GM18499 (cell line): ENCODE data around the gene CXXC4.

Experiments used
- ATAC-seq: cut with Tn5 transposase; IDR thresholded peaks from one replicate; pipeline ENCODE4 v1.9.1; 2021; ENCODE audit warnings: moderate number of reproducible peaks; ENCODE audit not compliant: insufficient read depth, unreplicated experiment

CXXC4 gene

DNA sequence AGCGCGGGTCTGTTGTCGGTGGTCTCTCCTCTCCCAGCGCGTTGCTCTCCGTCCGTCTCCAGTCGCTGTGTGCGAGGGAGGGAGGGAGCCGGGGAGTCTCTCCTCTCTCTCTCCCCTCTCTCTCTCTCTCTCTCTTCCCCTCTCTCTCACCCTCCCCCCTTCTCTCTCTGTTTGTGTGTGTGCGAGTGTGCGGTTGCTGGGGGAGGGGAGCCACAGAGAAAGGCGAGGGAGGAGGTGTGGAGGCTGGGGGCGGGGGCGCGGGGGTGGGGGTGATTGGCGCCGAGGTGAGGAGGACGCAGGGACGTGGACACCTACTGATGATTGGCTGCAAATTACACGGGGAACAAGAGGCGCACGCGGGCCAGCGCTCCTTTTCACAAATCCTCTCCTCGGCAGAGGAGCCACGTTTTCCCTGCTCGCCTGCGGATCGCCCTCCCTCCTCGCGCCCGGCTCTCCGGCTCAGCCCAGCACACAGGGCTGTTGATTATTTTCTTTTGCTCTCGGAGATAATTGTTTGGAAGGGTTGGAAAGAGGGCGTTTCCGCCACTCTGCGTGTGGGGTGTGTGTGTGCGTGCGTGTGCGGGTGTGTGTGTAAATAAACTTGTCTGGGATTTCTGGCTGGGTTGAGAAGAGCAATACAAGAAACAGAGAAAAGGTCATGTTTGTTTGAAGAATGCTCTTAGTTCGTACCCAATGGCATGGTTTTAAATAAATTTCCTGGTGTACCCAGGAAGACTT lies at the start of gene CXXC4:
Gene CXXC4, minus strand, starts transcription at position 73 of the 738 bp plus-strand sequence. CDS start 3,092 bp downstream, outside the sequence.
- no peak for ATAC-seq

- no peak for ATAC-seq
These were observed 38.5 kb upstream of the CXXC4 start for GRCh38 chr4:104533156-104533555.

DNA sequence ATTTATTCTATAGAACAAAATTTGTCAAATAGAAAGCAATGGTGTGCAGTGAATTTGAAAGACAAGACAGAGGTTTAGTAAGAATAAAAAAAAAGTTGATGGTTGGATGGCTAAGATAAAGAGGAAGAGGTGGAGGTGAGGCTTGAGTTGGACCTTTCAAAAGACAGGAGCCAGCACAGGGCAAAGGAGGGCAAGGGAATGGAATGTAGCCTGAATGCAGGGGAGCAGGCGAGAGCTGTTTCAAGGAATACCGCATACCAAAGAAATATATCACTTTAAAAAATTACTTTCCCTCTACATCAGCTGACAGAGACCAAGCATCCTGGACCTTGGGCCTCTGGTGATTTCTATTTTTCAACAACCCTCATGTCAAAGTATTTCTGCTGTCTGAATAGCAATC lies 38.0 kb upstream of the CXXC4 start:
- ATAC-seq: no peak

DNA sequence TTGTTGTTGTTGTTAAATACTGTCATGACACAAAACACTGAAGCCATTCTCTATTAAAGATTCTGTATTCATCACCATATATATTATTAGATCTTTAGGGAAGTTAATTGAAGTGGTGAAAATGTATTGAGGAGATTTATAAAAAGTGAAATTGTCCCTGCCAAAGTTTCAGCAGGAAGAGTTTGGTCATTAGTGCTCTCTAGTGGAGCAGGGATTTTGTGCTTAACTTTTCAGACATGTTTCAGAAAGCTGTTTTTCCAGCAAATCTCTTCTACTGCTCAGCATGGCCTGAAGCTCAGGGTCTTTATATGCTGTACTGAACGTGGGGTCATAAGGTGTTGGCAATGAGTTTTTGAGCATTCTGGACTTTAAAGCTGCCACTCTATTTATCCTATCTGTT lies 36.7 kb upstream of the CXXC4 start:
- ATAC-seq: no peak

GRCh38 chr4:104530426-104530825 lies 35.7 kb upstream of the CXXC4 start:
- ATAC-seq: no peak

DNA sequence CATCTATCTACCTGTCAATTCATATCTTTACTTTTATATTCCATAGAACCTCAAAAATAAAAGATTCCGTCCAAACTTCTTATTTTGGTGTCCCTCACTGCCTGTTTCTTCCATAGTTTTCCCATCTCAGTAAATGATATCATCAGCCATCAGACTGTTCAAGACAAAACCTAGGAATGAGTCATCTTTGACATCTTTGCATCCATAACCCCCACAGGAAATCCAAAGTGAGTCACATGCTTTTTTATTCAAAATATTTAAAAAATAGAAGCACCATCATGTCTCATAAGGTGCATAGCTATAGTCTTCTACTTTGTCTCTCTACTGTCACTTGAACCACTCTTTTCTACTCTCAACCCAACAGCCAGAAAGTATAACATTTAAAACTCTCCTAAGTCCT lies 29.9 kb upstream of the CXXC4 start:
- ATAC-seq: no peak

DNA sequence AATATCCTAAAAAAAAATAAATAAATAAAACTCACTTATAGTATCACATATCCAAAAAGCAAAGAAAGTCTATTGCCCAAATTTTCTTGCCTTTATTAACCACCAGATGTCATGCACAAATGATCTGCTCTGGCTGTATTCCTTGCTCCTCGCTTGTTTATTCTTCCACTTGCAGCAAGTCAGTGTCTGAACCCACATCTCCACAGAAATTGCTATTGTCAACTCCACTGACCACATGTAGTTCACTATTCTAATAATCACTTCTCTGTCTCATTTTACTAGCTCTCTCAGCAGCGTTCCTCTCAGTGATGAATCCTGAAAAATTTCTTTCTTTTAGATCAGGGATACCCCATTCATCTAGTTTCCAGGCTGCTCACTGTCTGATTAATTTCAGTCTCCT lies 29.3 kb upstream of the CXXC4 start:
- no peak for ATAC-seq

DNA sequence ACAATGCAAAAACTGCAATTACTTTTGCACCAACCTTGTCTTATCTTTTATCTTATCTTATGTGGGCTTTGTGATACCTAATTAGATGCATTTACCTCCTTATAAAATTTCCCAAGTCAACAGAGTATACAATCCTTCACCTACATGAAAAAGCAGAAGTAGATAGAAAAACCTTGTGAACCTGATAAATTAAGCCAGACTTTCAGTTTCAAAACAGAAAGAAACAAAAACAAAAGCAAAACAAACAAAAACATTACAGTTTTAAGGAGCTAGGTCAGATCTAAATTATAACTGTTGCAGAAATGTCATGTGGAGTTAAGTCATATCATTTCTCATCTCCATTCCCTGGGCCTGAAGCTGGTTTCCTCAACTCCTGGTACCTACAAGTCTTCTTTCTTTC lies 24.9 kb upstream of the CXXC4 start:
- peak; percentile 95 for ATAC-seq

GRCh38 chr4:104516884-104517283 lies 22.2 kb upstream of the CXXC4 start:
- ATAC-seq: no peak

DNA sequence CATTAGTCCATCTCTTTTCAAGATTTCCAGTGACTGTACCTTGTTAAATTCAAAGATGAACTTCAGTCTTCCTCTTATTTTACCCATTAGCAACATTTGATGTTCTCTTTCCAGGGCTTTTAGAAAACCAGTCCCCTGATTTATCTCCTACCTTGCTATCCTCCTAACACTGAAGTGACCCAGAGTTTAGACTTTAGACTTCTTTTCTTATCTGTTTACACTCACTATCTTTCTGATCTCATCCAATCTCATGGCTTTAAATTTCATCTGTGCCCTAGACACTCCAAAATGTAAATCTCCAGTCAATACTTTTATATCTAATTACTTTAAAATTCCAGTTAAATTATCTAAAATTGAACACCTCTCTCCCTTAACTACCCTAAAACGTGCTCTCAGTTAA lies 13.5 kb upstream of the CXXC4 start:
- ATAC-seq: no peak

GRCh38 chr4:104507112-104507511 lies 12.4 kb upstream of the CXXC4 start:
- no peak for ATAC-seq

DNA sequence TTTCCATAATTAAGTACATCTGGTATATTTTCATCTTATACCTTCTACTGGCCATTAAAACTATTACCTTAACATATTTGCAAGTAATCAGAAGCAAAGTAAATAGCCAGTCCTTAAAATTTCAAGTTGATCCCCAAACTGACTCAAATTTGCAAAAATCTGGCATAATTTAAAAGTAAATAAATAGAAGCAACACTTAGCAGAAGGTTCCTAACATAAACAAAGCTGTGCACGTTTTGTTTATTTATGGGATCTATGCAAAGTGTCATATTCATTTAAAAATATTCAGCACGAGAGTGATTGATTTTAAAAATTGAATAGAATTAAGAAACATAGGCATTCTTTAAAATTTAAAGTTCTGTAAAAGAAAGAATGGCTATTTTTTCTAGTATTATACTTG lies 9.8 kb upstream of the CXXC4 start:
- no peak for ATAC-seq

GRCh38 chr4:104502471-104502870 lies 7.8 kb upstream of the CXXC4 start:
- no peak for ATAC-seq

DNA sequence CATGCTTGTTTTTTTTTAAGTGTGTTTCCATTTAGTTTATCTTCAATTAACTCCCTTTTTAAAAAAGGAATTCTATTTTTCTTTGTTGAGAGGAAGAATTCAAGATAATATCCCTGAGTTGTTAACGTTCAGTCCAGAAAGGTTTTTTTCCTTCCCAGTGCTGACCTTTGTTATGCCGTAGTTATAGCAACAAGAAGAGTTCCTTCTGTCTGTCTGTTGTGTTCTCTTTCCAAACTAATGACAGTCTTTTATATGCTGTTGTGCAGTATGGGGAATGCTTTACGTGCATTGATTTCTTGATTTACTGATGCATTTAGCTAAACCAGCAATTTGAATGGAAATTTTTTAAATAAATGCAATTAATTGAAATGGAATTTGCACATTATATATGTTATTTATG lies 6.6 kb upstream of the CXXC4 start:
- no peak for ATAC-seq

GRCh38 chr4:104500442-104500841 lies 5.7 kb upstream of the CXXC4 start:
- no peak for ATAC-seq

DNA sequence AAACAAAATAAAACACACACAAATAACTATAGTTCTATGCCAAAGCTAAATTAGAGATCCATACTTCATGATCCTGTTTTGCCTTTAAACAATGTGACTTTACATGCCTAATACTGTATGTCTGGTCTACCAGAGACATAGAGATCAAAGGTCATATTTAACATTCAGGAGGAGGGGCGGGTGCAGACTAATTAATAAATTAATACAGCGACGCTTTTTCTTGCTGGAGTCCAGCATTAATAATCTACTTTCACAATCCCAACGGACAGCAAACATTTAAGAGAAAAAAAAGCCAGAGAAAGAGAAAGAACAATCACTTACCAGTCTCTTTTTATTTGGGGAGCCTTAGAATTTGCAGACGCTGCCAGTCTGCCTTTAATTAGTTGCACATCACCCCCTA lies 509 bp downstream of the CXXC4 start:
- no peak for ATAC-seq

GRCh38 chr4:104493081-104493831 lies 1.4 kb downstream of the CXXC4 start:
- ATAC-seq: no peak

GRCh38 chr4:104492183-104492771 lies 2.4 kb downstream of the CXXC4 start:
- peak; percentile 32 for ATAC-seq

DNA sequence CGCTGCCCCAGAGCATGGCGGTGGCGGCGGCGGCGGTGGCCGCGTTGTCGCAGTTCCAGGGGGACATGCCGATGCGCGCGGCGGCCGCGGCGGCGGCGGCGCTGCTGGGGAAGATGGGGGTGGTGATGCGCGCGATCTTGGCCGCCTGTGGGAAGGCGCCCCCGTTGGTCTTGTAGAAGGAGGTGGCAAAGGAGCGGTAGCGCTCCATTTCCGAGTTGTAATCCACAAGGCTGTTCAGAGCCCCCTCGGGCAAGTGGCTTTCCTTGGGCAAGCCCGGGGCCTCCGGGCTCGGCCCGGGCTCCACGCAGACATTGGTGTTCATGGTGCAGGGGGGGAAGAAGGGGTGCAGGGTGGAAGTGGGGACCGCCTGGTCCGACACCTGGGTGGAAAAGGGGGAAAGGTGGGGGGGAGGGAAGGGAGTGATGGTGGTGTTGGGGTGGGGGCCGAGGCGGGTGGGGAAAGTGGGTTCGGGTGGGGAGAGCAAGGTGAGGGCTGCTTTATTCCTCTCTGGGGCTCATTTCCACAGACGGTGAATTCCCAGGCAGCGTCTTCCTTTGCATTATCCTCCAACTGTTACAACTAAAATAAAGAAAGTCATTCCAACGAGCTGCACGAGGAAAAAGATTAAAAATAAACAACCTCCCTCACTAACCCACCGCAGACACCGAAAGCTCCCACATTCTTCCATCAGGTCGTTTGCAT lies 3.1 kb downstream of the CXXC4 start:
- ATAC-seq: no peak

DNA sequence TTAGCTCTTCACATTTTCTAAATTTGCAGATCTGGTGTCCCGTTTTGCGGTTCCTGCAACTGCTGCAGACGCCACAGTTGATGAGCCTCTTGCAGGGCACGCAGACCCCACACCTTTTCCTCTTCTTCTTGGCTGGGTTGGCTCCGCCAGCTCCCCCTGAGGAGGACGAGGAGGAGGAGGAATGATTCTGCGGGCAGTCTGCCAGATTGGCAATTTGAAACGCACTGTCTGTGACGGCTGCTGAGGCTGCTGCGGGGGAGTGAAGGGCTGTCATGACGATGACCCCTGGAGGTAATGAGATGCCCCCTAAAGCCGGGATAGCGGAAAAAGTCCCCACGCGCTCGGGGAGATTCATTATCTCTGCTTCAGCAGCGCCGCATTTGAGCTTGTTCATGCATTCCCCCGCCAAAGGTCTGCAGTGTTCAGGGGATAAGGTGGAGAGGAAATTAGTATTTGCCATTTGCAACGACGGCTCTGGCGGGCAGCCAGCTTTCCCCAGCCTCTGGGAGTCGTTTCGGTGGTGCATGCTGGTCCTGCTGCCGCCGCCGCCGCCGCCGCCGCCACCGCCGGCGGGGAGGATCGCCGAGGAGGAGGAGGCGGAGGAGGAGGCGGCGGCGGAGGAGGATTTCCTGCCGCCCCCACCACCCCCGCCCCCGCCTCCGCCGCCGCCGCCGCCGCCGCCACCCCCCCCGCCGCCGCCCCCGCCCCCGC lies 3.8 kb downstream of the CXXC4 start:
- ATAC-seq: no peak
